ENCODE measurements around the gene DYRK2. TPM values are rescaled to one million over a fixed set of nuclear protein-coding genes. Genes with fewer than 3 reads are reported as not detected.

DYRK2 gene
- total and polyA plus RNA-seq, 2 experiments from 2014 or later: 7.4 to 20.3 TPM

- H3K79me2 ChIP-seq (ENCODE audit: insufficient read depth): no peaks in the 10 kb centered on the region
- no peak for TF ChIP-seq EZH2 (IDR thresholded peaks at IDR 0.05; ENCODE audit: insufficient read depth, poor library complexity, severe bottlenecking)
- no peak for TF ChIP-seq EZH2phosphoT487 (IDR thresholded peaks at IDR 0.05; ENCODE audit: insufficient read depth, low read depth)
Measured at GRCh38 chr12:67634303-67634761, 14.2 kb upstream of the DYRK2 start.

DNA sequence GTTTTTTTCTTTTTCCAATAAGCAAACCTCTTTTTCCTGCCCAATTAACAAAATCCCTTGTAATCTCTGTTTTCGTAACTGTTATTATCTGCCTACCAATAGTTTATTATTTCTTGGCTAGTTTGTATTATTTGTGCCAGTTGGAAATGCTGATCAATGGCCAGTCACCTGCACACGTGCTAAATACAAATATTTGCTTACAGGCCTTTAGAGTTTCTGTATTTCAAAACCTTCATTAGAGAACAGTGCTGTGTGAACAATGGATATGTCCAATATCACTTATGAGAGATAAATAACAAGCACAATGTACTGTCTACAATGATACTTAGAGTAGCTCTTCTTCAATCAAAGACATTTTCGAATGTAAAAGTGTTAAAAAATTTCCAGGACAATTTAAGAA, 10.8 kb upstream of the DYRK2 start:
- Histone ChIP-seq H3K27me3 (replicated peaks; ENCODE audit: insufficient read depth) (no peaks in the 10 kb centered on the region), H3K9ac (no peak overlapping the region), H3K36me3 (ENCODE audit: low read depth) (no peaks in the 10 kb centered on the region), H3K27ac (no peak overlapping the region), H3K9me2 (ENCODE audit: insufficient read depth) (no peaks in the 10 kb centered on the region), H3K4me2 (ENCODE audit: unreplicated experiment) (no peak overlapping the region), H3K79me2 (ENCODE audit: insufficient read depth) (no peaks in the 10 kb centered on the region), H4K20me1 (ENCODE audit: insufficient read depth) (no peaks in the 10 kb centered on the region), H3K4me3 (no peak overlapping the region), H3F3A (ENCODE audit: insufficient read depth) (no peaks in the 10 kb centered on the region), H3K4me1 (ENCODE audit: insufficient read depth) (no peaks in the 10 kb centered on the region), H2AFZ (no peak overlapping the region), H3K9me3 (ENCODE audit: low read depth) (no peaks in the 10 kb centered on the region)
- no peak for TF ChIP-seq EZH2 (IDR thresholded peaks at IDR 0.05; ENCODE audit: insufficient read depth, poor library complexity, severe bottlenecking)
- no peak for TF ChIP-seq EZH2phosphoT487 (IDR thresholded peaks at IDR 0.05; ENCODE audit: insufficient read depth, low read depth)
- in situ Hi-C loops (cut with MboI): no loop called here
- WGBS, 2 experiments (ENCODE audit: low coverage in 1 of 2, low lambda C conversion rate in 2 of 2, missing lambda C conversion rate in 2 of 2): 67 to 74% methylated on average over 3 of the region's 3 CpGs
- no peak for DNase-seq

More at GRCh38 chr12:67634303-67634761, 14.2 kb upstream of the DYRK2 start:
- Histone ChIP-seq H3K4me3 (no peak overlapping the region), H3K27ac (no peak overlapping the region), H3K27me3 (replicated peaks; ENCODE audit: insufficient read depth) (no peaks in the 10 kb centered on the region), H3K9me2 (ENCODE audit: insufficient read depth) (no peaks in the 10 kb centered on the region), H3K4me2 (ENCODE audit: unreplicated experiment) (no peak overlapping the region), H2AFZ (no peak overlapping the region), H3K4me1 (ENCODE audit: insufficient read depth) (no peaks in the 10 kb centered on the region), H3K36me3 (ENCODE audit: low read depth) (no peaks in the 10 kb centered on the region), H3K9me3 (ENCODE audit: low read depth) (no peaks in the 10 kb centered on the region), H4K20me1 (ENCODE audit: insufficient read depth) (no peaks in the 10 kb centered on the region), H3F3A (ENCODE audit: insufficient read depth) (no peaks in the 10 kb centered on the region), H3K9ac (no peak overlapping the region)
- in situ Hi-C loops (cut with MboI): no loop called here
- DNase-seq: peak; percentile 30

DNA sequence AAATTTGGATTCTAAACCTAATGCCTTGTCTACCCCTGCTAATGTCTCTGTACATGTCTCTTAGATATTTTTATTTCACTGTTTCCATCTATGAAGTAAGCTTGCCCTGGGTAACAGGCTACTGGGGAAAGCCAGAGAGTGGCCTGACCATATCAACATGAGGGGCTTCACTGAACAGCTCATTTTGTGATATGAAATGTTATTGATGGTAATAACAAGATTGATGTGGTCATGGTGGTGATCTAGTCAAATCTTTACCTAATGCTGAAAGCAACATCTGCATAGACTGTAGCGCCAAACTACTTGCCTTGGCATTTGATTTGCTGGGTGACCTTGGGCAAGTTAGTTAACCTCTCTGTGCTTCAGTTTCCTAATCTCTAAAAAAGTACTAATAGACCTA, 9.9 kb upstream of the DYRK2 start:
- Histone ChIP-seq H3K79me2 (ENCODE audit: insufficient read depth) (no peaks in the 10 kb centered on the region), H3K27ac (no peak overlapping the region), H3K4me3 (no peak overlapping the region), H3K4me2 (ENCODE audit: unreplicated experiment) (no peak overlapping the region), H3K9me3 (ENCODE audit: low read depth) (no peaks in the 10 kb centered on the region), H3F3A (ENCODE audit: insufficient read depth) (no peaks in the 10 kb centered on the region), H2AFZ (no peak overlapping the region), H3K4me1 (ENCODE audit: insufficient read depth) (no peaks in the 10 kb centered on the region), H3K27me3 (replicated peaks; ENCODE audit: insufficient read depth) (no peaks in the 10 kb centered on the region), H3K36me3 (ENCODE audit: low read depth) (no peaks in the 10 kb centered on the region), H3K9me2 (ENCODE audit: insufficient read depth) (no peaks in the 10 kb centered on the region), H3K9ac (no peak overlapping the region), H4K20me1 (ENCODE audit: insufficient read depth) (no peaks in the 10 kb centered on the region)
- no peak for DNase-seq
- TF ChIP-seq EZH2 (IDR thresholded peaks at IDR 0.05; ENCODE audit: insufficient read depth, poor library complexity, severe bottlenecking): no peak
- TF ChIP-seq EZH2phosphoT487 (IDR thresholded peaks at IDR 0.05; ENCODE audit: insufficient read depth, low read depth): no peak
- 79 to 92% methylated on average over 1 of the region's 1 CpG for WGBS, 2 experiments (ENCODE audit: low coverage in 1 of 2, low lambda C conversion rate in 2 of 2, missing lambda C conversion rate in 2 of 2)
- in situ Hi-C loops (cut with MboI): no loop called here

DNA sequence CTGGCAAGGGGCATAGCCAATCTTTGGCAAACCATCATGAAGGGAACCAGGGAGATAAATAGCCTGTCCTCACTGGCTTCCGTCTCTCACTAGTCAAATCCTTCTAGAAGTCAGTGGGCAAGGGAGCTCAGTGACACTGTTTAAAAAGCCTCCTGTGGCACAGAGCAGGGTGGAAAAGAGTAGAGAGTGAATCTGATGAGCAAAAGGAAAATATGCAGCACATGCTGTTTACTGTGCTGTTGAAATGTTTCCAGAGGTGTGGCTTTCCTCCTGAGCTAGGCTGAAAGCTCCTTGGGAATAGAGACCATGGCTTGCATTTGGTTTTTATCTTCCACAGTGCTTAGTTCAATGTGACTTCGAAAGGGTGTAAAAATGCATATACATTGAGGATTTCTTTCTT, 7.7 kb upstream of the DYRK2 start:
- Histone ChIP-seq H3K79me2 (ENCODE audit: insufficient read depth) (no peaks in the 10 kb centered on the region), H4K20me1 (ENCODE audit: insufficient read depth) (no peaks in the 10 kb centered on the region), H3K4me3 (no peak overlapping the region), H3K4me1 (ENCODE audit: insufficient read depth) (peaks cover 3% of the 10 kb centered on the region), H3K27me3 (replicated peaks; ENCODE audit: insufficient read depth) (no peaks in the 10 kb centered on the region), H3K9ac (no peak overlapping the region), H3F3A (ENCODE audit: insufficient read depth) (peaks cover 9% of the 10 kb centered on the region), H3K9me2 (ENCODE audit: insufficient read depth) (no peaks in the 10 kb centered on the region), H3K4me2 (ENCODE audit: unreplicated experiment) (no peak overlapping the region), H3K27ac (no peak overlapping the region), H3K36me3 (ENCODE audit: low read depth) (no peaks in the 10 kb centered on the region), H2AFZ (no peak overlapping the region), H3K9me3 (ENCODE audit: low read depth) (no peaks in the 10 kb centered on the region)
- in situ Hi-C loops (cut with MboI): no loop called here
- peak; percentile 42 for DNase-seq
- WGBS, 2 experiments (ENCODE audit: low coverage in 1 of 2, low lambda C conversion rate in 2 of 2, missing lambda C conversion rate in 2 of 2): 23 to 45% methylated on average over 2 of the region's 2 CpGs
- TF ChIP-seq EZH2phosphoT487 (IDR thresholded peaks at IDR 0.05; ENCODE audit: insufficient read depth, low read depth): no peak
- no peak for TF ChIP-seq EZH2 (IDR thresholded peaks at IDR 0.05; ENCODE audit: insufficient read depth, poor library complexity, severe bottlenecking)

GRCh38 chr12:67645126-67645525, 3.4 kb upstream of the DYRK2 start:
- H3K9ac ChIP-seq: no peak overlapping the region
- no peak for DNase-seq
- no peak overlapping the region for H3K4me3 ChIP-seq
- H3K4me1 ChIP-seq (ENCODE audit: insufficient read depth): peaks cover 6% of the 10 kb centered on the region
- TF ChIP-seq EZH2phosphoT487 (IDR thresholded peaks at IDR 0.05; ENCODE audit: insufficient read depth, low read depth) (no peak), EZH2 (IDR thresholded peaks at IDR 0.05; ENCODE audit: insufficient read depth, poor library complexity, severe bottlenecking) (no peak)
- H3K79me2 ChIP-seq (ENCODE audit: insufficient read depth): peaks cover 15% of the 10 kb centered on the region
- in situ Hi-C loops (cut with MboI): no loop called here
- no peaks in the 10 kb centered on the region for H4K20me1 ChIP-seq (ENCODE audit: insufficient read depth)
- no peaks in the 10 kb centered on the region for H3K36me3 ChIP-seq (ENCODE audit: low read depth)
- peak overlapping the region; percentile 82 for H3K27ac ChIP-seq
- no peak overlapping the region for H2AFZ ChIP-seq
- no peaks in the 10 kb centered on the region for H3K9me3 ChIP-seq (ENCODE audit: low read depth)
- H3K4me2 ChIP-seq (ENCODE audit: unreplicated experiment): no peak overlapping the region
- H3K9me2 ChIP-seq (ENCODE audit: insufficient read depth): no peaks in the 10 kb centered on the region
- WGBS, 2 experiments (ENCODE audit: low coverage in 1 of 2, low lambda C conversion rate in 2 of 2, missing lambda C conversion rate in 2 of 2): 90 to 96% methylated on average over 7 of the region's 7 CpGs
- H3F3A ChIP-seq (ENCODE audit: insufficient read depth): peaks cover 26% of the 10 kb centered on the region
- no peaks in the 10 kb centered on the region for H3K27me3 ChIP-seq (replicated peaks; ENCODE audit: insufficient read depth)

Measured in GM23248 (cell line).